Kidney epithelial cell (primary cell): ENCODE results near the gene GPBP1. TPM values are rescaled to one million over a fixed set of nuclear protein-coding genes. Genes with fewer than 3 reads are reported as not detected.

Experiments
- DNase-seq: peaks from one replicate; pipeline ENCODE4 v3.0.0-alpha.2; 2010; ENCODE audit warnings: low read depth
- H3K27me3 ChIP-seq: 2 replicates; pipeline ENCODE4 v1.6.0; 2011; ENCODE audit warnings: low read length; ENCODE audit not compliant: control insufficient read depth, insufficient read depth
- H3K36me3 ChIP-seq: 2 replicates; pipeline ENCODE4 v1.5.1; 2011; ENCODE audit warnings: low read length; ENCODE audit not compliant: control insufficient read depth, insufficient read depth
- H3K4me3 ChIP-seq: 2 replicates; pipeline ENCODE4 v1.5.1; 2011; ENCODE audit warnings: low read depth, mild to moderate bottlenecking, control low read depth, low read length
- CTCF ChIP-seq: IDR thresholded peaks from 2 replicates; pipeline ENCODE4 v1.5.1; 2011; ENCODE audit warnings: mild to moderate bottlenecking, moderate library complexity, low read length, control low read depth, inconsistent platforms; ENCODE audit not compliant: insufficient read depth, poor library complexity, severe bottlenecking
- total RNA-seq: library from RNA; depleted of rRNA; stranded (reverse); fragments of >200 nt; gene quantifications from 2 replicates; pipeline ENCODE4 v1.2.3, GENCODE V29; 2015

GPBP1 gene
- total RNA-seq, 1 donor from 2014 or later = 45.9 TPM

DNA sequence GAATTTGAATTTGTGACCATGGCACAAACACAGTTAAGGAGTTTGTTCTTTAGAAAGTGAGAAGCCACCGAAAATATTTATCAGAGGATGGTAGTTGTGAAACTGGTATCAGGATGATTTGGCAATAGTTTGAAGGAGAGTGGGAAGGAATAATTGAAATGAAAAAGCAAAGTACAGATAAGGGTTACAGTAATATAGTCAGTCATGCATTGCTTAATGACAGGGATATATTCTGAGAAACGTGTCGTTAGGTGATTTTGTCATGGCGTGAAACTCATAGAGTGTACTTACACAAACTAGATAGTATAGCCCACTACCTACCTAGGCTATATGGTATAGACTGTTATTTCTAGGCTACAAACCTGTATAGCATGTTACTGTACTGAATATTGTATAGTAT lies 84.2 kb downstream of the GPBP1 start:
- no peak overlapping the region for H3K4me3 ChIP-seq
- H3K27me3 ChIP-seq = no peaks in the 10 kb centered on the region
- no peak for TF ChIP-seq CTCF
- no peak for DNase-seq
- H3K36me3 ChIP-seq = no peaks in the 10 kb centered on the region

GRCh38 chr5:57258943-57259342 lies 85.1 kb downstream of the GPBP1 start:
- Histone ChIP-seq H3K36me3 (no peaks in the 10 kb centered on the region), H3K4me3 (no peak overlapping the region), H3K27me3 (no peaks in the 10 kb centered on the region)
- TF ChIP-seq CTCF = no peak
- no peak for DNase-seq

- DNase-seq = no peak
- Histone ChIP-seq H3K27me3 (no peaks in the 10 kb centered on the region), H3K4me3 (no peak overlapping the region), H3K36me3 (no peaks in the 10 kb centered on the region)
- TF ChIP-seq CTCF = no peak
Measured at GRCh38 chr5:57259704-57260103, 85.8 kb downstream of the GPBP1 start.

GRCh38 chr5:57262541-57262940 lies 88.7 kb downstream of the GPBP1 start:
- DNase-seq = no peak
- Histone ChIP-seq H3K36me3 (no peaks in the 10 kb centered on the region), H3K27me3 (no peaks in the 10 kb centered on the region), H3K4me3 (no peak overlapping the region)
- no peak for TF ChIP-seq CTCF

GRCh38 chr5:57267805-57268204 lies 93.9 kb downstream of the GPBP1 start:
- no peaks in the 10 kb centered on the region for H3K27me3 ChIP-seq
- H3K4me3 ChIP-seq = no peak overlapping the region
- TF ChIP-seq CTCF = no peak
- no peaks in the 10 kb centered on the region for H3K36me3 ChIP-seq
- DNase-seq = no peak

- DNase-seq = no peak
- Histone ChIP-seq H3K36me3 (no peaks in the 10 kb centered on the region), H3K4me3 (no peak overlapping the region), H3K27me3 (no peaks in the 10 kb centered on the region)
- no peak for TF ChIP-seq CTCF
Measured at GRCh38 chr5:57276353-57276752, 102.5 kb downstream of the GPBP1 start.
